Measurements from ENCODE around the gene MRPL52.
"Not testable (repeated sequence)": the region's sequence is repeated elsewhere in the genome, so short reads cannot be mapped to it uniquely, and the experiment has no call there.

Gene MRPL52

GRCh38 chr14:22811722-22812121, 18.0 kb upstream of the MRPL52 start:
- no peak for DNase-seq (ENCODE audit: low read depth in 2 of 2)

- DNase-seq (ENCODE audit: low read depth in 2 of 2): no peak
Measured at GRCh38 chr14:22812744-22813143, 16.9 kb upstream of the MRPL52 start.

- DNase-seq (ENCODE audit: low read depth in 2 of 2): no peak
Measured at GRCh38 chr14:22813145-22813544, 16.5 kb upstream of the MRPL52 start.

GRCh38 chr14:22814373-22814772, 15.3 kb upstream of the MRPL52 start:
- DNase-seq (ENCODE audit: low read depth in 2 of 2): no peak

GRCh38 chr14:22814941-22815713, 14.6 kb upstream of the MRPL52 start, which contains the start of gene SLC7A7:
Gene SLC7A7 (minus strand): TSS chr14:22815435. CDS start chr14:22813398, 2,037 bp downstream.
- no peak for DNase-seq (ENCODE audit: low read depth in 2 of 2)

GRCh38 chr14:22819151-22819988, 10.3 kb upstream of the MRPL52 start:
- no peak for DNase-seq (ENCODE audit: low read depth in 2 of 2)

GRCh38 chr14:22820731-22821130, 9.0 kb upstream of the MRPL52 start:
- no peak for DNase-seq (ENCODE audit: low read depth in 2 of 2)

GRCh38 chr14:22821193-22822015, 8.3 kb upstream of the MRPL52 start:
- no peak for DNase-seq (ENCODE audit: low read depth in 2 of 2)

GRCh38 chr14:22822016-22822570, 7.6 kb upstream of the MRPL52 start:
- DNase-seq (ENCODE audit: low read depth in 2 of 2): no peak

GRCh38 chr14:22822571-22823098, 7.1 kb upstream of the MRPL52 start:
- DNase-seq (ENCODE audit: low read depth in 2 of 2): peak; percentile 83 to 85

- DNase-seq (ENCODE audit: low read depth in 2 of 2): peak; percentile 70 to 77
Measured at GRCh38 chr14:22824711-22825359, 4.9 kb upstream of the MRPL52 start.

- not testable (repeated sequence) for DNase-seq (ENCODE audit: low read depth in 2 of 2)
Measured at GRCh38 chr14:22829076-22829660, 519 bp upstream of the MRPL52 start.

GRCh38 chr14:22830443-22831010, 840 bp downstream of the MRPL52 start:
- DNase-seq (ENCODE audit: low read depth in 2 of 2): no peak

- DNase-seq (ENCODE audit: low read depth in 2 of 2): no peak
Measured at GRCh38 chr14:22835505-22835904, 5.8 kb downstream of the MRPL52 start.

GRCh38 chr14:22836301-22837113, 6.8 kb downstream of the MRPL52 start, which contains the start of gene MMP14:
Gene MMP14 (plus strand): TSS chr14:22836585. CDS start chr14:22836818, 233 bp downstream.
- DNase-seq (ENCODE audit: low read depth in 2 of 2): peak; percentile 71 to 77

GRCh38 chr14:22837114-22837749, 7.5 kb downstream of the MRPL52 start:
- no peak for DNase-seq (ENCODE audit: low read depth in 2 of 2)

GRCh38 chr14:22837750-22838538, 8.3 kb downstream of the MRPL52 start:
- no peak for DNase-seq (ENCODE audit: low read depth in 2 of 2)

GRCh38 chr14:22838631-22839041, 8.9 kb downstream of the MRPL52 start:
- DNase-seq (ENCODE audit: low read depth in 2 of 2): no peak
